K562 (cell line): ENCODE data around the gene TFDP1. TPM values are rescaled to one million over a fixed set of nuclear protein-coding genes. Genes with fewer than 3 reads are reported as not detected.

ENCODE experiments used
- ATAC-seq: fragments of 200-7000 bp; cut with Tn5 transposase; 3 replicates; pipeline ENCODE4 v1.9.1; 2020; ENCODE audit warnings: moderate library complexity
- BruUV-seq: library from RNA; stranded (reverse); fragments of 400-500 nt; replicated peaks from 2 replicates; lab custom pipeline; 2021; lab: Mats Ljungman, UMichigan
- CTCF ChIA-PET: fragments of 300-600 bp; formaldehyde crosslinking; extraction: SDS; loops from one replicate; lab custom pipeline; 2021; ENCODE audit warnings: low intra/inter-chr PET ratio; lab: Yijun Ruan, JAX
- POLR2A ChIA-PET: fragments of 300-600, 350-650 bp; sonication (Branson Sonifier 250); formaldehyde crosslinking; extraction: SDS; loops from one replicate; lab custom pipeline; 2021; ENCODE audit warnings: antibody characterized with exemption, inconsistent platforms; lab: Yijun Ruan, JAX
- DNase-seq, 4 experiments: peaks; one replicate each; pipeline versions ENCODE4 v3.0.0 to v3.0.0-alpha.2; 2011 to 2018; ENCODE audit warnings: low spot score in 3 of 4, mixed read lengths in 3 of 4; ENCODE audit errors: extremely low read depth in 1 of 4
- FAIRE-seq: peaks from 2 replicates; lab custom pipeline; 2011; peaks lifted over from hg19 to GRCh38; lab: Jason Lieb, UNC
- H2AFZ ChIP-seq: 2 replicates; pipeline ENCODE4 v1.6.0; 2011; ENCODE audit warnings: low read depth, low read length, control low read depth, inconsistent platforms
- H3K27ac ChIP-seq: fragments of 200-600 bp; 3 replicates; pipeline ENCODE4 v1.8.0; 2011; ENCODE audit warnings: low read depth, mild to moderate bottlenecking, control low read depth, inconsistent platforms, low read length, moderate library complexity, mixed read lengths; ENCODE audit errors: extremely low read depth
- H3K27me3 ChIP-seq, 2 experiments: fragments of 300-600 bp in 1 of 2; 2 replicates in 1 of 2; 3 replicates in 1 of 2; pipeline versions ENCODE4 v1.6.0 to v1.8.0; 2011; ENCODE audit warnings: inconsistent platforms in 2 of 2, low read length in 2 of 2, mild to moderate bottlenecking in 1 of 2, mixed read lengths in 1 of 2, moderate library complexity in 1 of 2; ENCODE audit not compliant: control insufficient read depth in 2 of 2, insufficient read depth in 2 of 2
- H3K36me3 ChIP-seq: fragments of 300-600 bp; 3 replicates; pipeline ENCODE4 v1.8.0; 2011; ENCODE audit warnings: mild to moderate bottlenecking, low read length, inconsistent platforms; ENCODE audit not compliant: control insufficient read depth, insufficient read depth
- H3K4me1 ChIP-seq, 2 experiments: fragments of 200-600 bp in 1 of 2; replicated peaks in 1 of 2; 2 replicates in 1 of 2; 3 replicates in 1 of 2; pipeline versions ENCODE4 v1.5.1 to v1.8.0; 2011; ENCODE audit warnings: inconsistent platforms in 2 of 2, low read length in 2 of 2, mild to moderate bottlenecking in 1 of 2, mixed read lengths in 1 of 2, moderate library complexity in 1 of 2; ENCODE audit not compliant: control insufficient read depth in 2 of 2, insufficient read depth in 2 of 2
- H3K4me2 ChIP-seq: 2 replicates; pipeline ENCODE4 v1.6.1; 2011; ENCODE audit warnings: low read length, control low read depth, inconsistent platforms, mixed read lengths; ENCODE audit not compliant: insufficient read depth
- H3K4me3 ChIP-seq: fragments of 200-600 bp; sonication (generic), shearing (Covaris generic); 2 replicates; pipeline ENCODE4 v1.5.1; 2016; ENCODE audit warnings: control low read depth, inconsistent platforms
- H3K79me2 ChIP-seq: fragments of 200-600 bp; 3 replicates; pipeline ENCODE4 v1.8.0; 2011; ENCODE audit warnings: low read length, inconsistent platforms; ENCODE audit not compliant: control insufficient read depth, insufficient read depth
- H3K9ac ChIP-seq, 2 experiments: 2 replicates each; pipeline versions ENCODE4 v1.6.0 to v1.6.1; 2011; ENCODE audit warnings: low read depth in 2 of 2, low read length in 2 of 2, control low read depth in 1 of 2, inconsistent platforms in 1 of 2, mild to moderate bottlenecking in 1 of 2, mixed read lengths in 1 of 2; ENCODE audit not compliant: insufficient read depth in 1 of 2
- H3K9me1 ChIP-seq: one replicate; pipeline ENCODE4 v1.6.0; 2011; ENCODE audit warnings: inconsistent platforms, mild to moderate bottlenecking, low read length, moderate library complexity; ENCODE audit not compliant: control insufficient read depth, insufficient read depth
- H3K9me3 ChIP-seq: replicated peaks from 2 replicates; pipeline ENCODE4 v1.5.1; 2011; ENCODE audit warnings: low read depth, low read length, inconsistent platforms; ENCODE audit not compliant: control insufficient read depth, insufficient read depth
- H4K20me1 ChIP-seq: replicated peaks from 2 replicates; pipeline ENCODE4 v1.6.1; 2011; ENCODE audit warnings: low read length, inconsistent platforms, mixed read lengths; ENCODE audit not compliant: control insufficient read depth, insufficient read depth
- COPS2 ChIP-seq: fragments of 450-650 bp; conservative IDR thresholded peaks from 2 replicates; pipeline ENCODE4 v1.6.1; 2016; ENCODE audit warnings: mild to moderate bottlenecking, moderate library complexity
- DDX20 ChIP-seq: fragments of 450-650 bp; IDR thresholded peaks from 2 replicates; pipeline ENCODE4 v1.6.1; 2016; ENCODE audit warnings: missing genetic modification characterization, low read depth, mild to moderate bottlenecking, missing compliant biosample characterization, moderate library complexity
- ESRRA ChIP-seq: fragments of 450-650 bp; IDR thresholded peaks from 2 replicates; pipeline ENCODE4 v1.6.1; 2014; ENCODE audit warnings: low read depth, mild to moderate bottlenecking, moderate library complexity, borderline replicate concordance
- GATA2 ChIP-seq: sonication (generic); formaldehyde crosslinking; IDR thresholded peaks from 2 replicates; pipeline ENCODE4 v1.4.0; 2020; ENCODE audit warnings: mild to moderate bottlenecking, missing genetic modification reagents
- GTF2F1 ChIP-seq: IDR thresholded peaks from 2 replicates; pipeline ENCODE4 v1.6.1; 2011; ENCODE audit warnings: low read depth, low read length, improper control_type of control experiment
- HSF4 ChIP-seq: fragments of 250-450 bp; sonication (Bioruptor Pico); IDR thresholded peaks from 2 replicates; pipeline ENCODE4 v2.1.2; 2022; ENCODE audit warnings: mild to moderate bottlenecking, moderate library complexity, borderline replicate concordance
- KAT8 ChIP-seq: fragments of 450-650 bp; IDR thresholded peaks from 2 replicates; pipeline ENCODE4 v1.6.1; 2016; ENCODE audit warnings: low read depth, mild to moderate bottlenecking
- PHTF2 ChIP-seq: fragments of 250-450 bp; sonication (Bioruptor Pico); IDR thresholded peaks from 2 replicates; pipeline ENCODE4 v1.5.0; 2021; ENCODE audit warnings: mild to moderate bottlenecking
- POLR2G ChIP-seq: fragments of 200-400 bp; formaldehyde crosslinking; IDR thresholded peaks from 2 replicates; pipeline ENCODE4 v1.6.1; 2017; ENCODE audit warnings: low read depth, mild to moderate bottlenecking, antibody characterized with exemption, low read length, moderate library complexity
- ZNF408 ChIP-seq: fragments of 250-450 bp; sonication (Bioruptor Pico); IDR thresholded peaks from 2 replicates; pipeline ENCODE4 v1.4.0; 2020; ENCODE audit warnings: low read depth, mild to moderate bottlenecking, moderate library complexity
- WGBS: fragments of 100-300 bp; shearing (Covaris generic); methylation state at CpG from one replicate; pipeline ENCODE4 v1.1.6; 2016; ENCODE audit warnings: low coverage, mixed read lengths; ENCODE audit not compliant: insufficient coverage; ENCODE audit errors: missing lambda C conversion rate; 5-methylcytosine and 5-hydroxymethylcytosine counted together
- in situ Hi-C: fragments of 300-500 bp; cut with MboI; formaldehyde crosslinking; loops from 4 replicates; pipeline ENCODE4 v1.15.0; 2018; ENCODE audit warnings: inconsistent platforms, mixed read lengths
- intact Hi-C: fragments of 100-400 bp; cut with micrococcal nuclease; formaldehyde crosslinking; loops from 2 replicates; pipeline ENCODE4 v1.14.2; 2022
- polyA plus RNA-seq, 8 experiments: library from polyadenylated mRNA; depleted of rRNA in 4 of 8; stranded (reverse) in 5 of 8; unstranded in 3 of 8; fragments of >200 nt; fragmentation: Nextera tagmentation in 2 of 8; fragmentation: Illumina TruSeq in 1 of 8; extraction: Ambion mirVana in 2 of 8; extraction: Trizol in 1 of 8; gene quantifications; 2 replicates each; pipeline versions ENCODE4 v1.2.1 to v1.2.3, GENCODE V29; 2011 to 2014; ENCODE audit warnings: inconsistent platforms in 1 of 8, missing spikeins in 1 of 8
- total RNA-seq, 7 experiments: library from RNA; depleted of rRNA in 6 of 7; stranded (reverse); fragments of >200 nt in 6 of 7; fragmentation: Illumina TruSeq in 2 of 7; extraction: Trizol in 2 of 7; gene quantifications; 2 replicates each; pipeline versions ENCODE4 v1.2.1 to v1.2.3, GENCODE V29; 2011 to 2021; ENCODE audit warnings: low replicate concordance in 1 of 7
- TF ChIP-seq, protein P1 (sequence below): fragments of 250-450 bp; sonication (Bioruptor Pico); IDR thresholded peaks from 2 replicates; pipeline ENCODE4 v1.4.0; 2020; ENCODE audit warnings: mild to moderate bottlenecking, moderate library complexity
- TF ChIP-seq, protein P2 (sequence below): sonication (generic); formaldehyde crosslinking; IDR thresholded peaks from 2 replicates; pipeline ENCODE4 v1.8.0; 2022; ENCODE audit warnings: mild to moderate bottlenecking, missing genetic modification reagents
- TF ChIP-seq, protein P3 (sequence below): fragments of 250-450 bp; sonication (Bioruptor Pico); IDR thresholded peaks from 2 replicates; pipeline ENCODE4 v1.5.0; 2021; ENCODE audit warnings: mild to moderate bottlenecking, moderate library complexity

The TFDP1 gene
- total and polyA plus RNA-seq, 9 of the 15 experiments (the other 6 are each of a cell fraction or from before 2014, with no cell fraction given) = 33.8 to 145 (median 69.1) TPM

DNA sequence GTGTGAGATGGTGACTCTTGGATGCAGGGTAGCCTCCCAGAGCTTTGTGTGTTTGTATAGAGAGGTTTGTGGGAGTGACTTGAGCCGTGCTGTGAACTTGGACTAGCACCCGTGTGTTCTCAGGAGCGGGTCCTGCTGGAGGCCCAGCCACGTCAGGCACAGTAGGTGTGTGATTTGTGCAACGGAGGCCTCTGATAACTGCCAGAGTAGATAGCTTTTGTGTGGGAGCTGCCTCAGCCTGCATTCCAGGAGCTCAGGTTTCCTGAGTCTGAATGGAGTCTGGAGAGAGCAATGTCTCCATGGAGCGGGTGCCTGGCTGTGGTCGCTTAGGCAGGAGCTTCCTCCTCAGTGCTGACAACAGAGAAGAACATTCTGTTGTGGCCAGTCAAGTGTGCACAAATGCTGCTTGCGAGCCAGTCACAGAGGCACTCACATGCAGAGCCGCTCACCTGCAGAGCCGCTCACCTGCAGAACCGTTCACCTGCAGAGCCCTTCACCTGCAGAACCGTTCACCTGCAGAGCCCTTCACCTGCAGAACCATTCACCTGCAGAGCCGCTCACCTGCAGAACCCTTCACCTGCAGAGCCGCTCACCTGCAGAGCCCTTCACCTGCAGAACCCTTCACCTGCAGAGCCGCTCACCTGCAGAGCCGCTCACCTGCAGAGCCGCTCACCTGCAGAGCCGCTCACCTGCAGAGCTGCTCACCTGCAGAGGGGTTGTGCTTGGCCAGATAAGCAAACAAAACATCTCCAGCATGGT lies 32.6 kb downstream of the TFDP1 start:
- FAIRE-seq (no peak), DNase-seq (no peak), ATAC-seq (no peak)
- BruUV-seq = no TSS peak
- H2AFZ ChIP-seq = no peak overlapping the region
- H3K27ac ChIP-seq = no peak overlapping the region
- H3K9ac ChIP-seq = no peak overlapping the region
- peaks cover 65% of the 10 kb centered on the region; the same call in 2 of the 3 replicates for H3K36me3 ChIP-seq
- intact Hi-C loops = no loop called here
- no peak overlapping the region for H3K4me2 ChIP-seq
- no peaks in the 10 kb centered on the region; the same call in none of the 2 replicates for H4K20me1 ChIP-seq
- no peaks in the 10 kb centered on the region for H3K27me3 ChIP-seq
- peaks cover 0 to 9% of the 10 kb centered on the region in 2 experiments; a peak in 2 of 5 replicates for H3K4me1 ChIP-seq
- ChIA-PET CTCF (no interaction called here), POLR2A (no interaction called here)
- no peaks in the 10 kb centered on the region for H3K9me1 ChIP-seq
- no peaks in the 10 kb centered on the region for H3K9me3 ChIP-seq
- 64% methylated on average over 11 of the region's 18 CpGs for WGBS
- H3K79me2 ChIP-seq = peaks cover 81% of the 10 kb centered on the region
- H3K4me3 ChIP-seq = no peak overlapping the region
- in situ Hi-C loops = no loop called here
- TF ChIP-seq, protein P1, sequence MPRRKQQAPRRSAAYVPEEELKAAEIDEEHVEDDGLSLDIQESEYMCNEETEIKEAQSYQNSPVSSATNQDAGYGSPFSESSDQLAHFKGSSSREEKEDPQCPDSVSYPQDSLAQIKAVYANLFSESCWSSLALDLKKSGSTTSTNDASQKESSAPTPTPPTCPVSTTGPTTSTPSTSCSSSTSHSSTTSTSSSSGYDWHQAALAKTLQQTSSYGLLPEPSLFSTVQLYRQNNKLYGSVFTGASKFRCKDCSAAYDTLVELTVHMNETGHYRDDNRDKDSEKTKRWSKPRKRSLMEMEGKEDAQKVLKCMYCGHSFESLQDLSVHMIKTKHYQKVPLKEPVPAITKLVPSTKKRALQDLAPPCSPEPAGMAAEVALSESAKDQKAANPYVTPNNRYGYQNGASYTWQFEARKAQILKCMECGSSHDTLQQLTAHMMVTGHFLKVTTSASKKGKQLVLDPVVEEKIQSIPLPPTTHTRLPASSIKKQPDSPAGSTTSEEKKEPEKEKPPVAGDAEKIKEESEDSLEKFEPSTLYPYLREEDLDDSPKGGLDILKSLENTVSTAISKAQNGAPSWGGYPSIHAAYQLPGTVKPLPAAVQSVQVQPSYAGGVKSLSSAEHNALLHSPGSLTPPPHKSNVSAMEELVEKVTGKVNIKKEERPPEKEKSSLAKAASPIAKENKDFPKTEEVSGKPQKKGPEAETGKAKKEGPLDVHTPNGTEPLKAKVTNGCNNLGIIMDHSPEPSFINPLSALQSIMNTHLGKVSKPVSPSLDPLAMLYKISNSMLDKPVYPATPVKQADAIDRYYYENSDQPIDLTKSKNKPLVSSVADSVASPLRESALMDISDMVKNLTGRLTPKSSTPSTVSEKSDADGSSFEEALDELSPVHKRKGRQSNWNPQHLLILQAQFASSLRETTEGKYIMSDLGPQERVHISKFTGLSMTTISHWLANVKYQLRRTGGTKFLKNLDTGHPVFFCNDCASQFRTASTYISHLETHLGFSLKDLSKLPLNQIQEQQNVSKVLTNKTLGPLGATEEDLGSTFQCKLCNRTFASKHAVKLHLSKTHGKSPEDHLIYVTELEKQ = no peak
- TF ChIP-seq HSF4 (no peak), DDX20 (tag) (no peak), GATA2 (CRISPR knock-in tag) (no peak), ZNF408 (CRISPR knock-in tag) (no peak), PHTF2 (no peak), GTF2F1 (no peak), ESRRA (no peak), POLR2G (no peak), COPS2 (no peak), KAT8 (no peak)
- TF ChIP-seq, protein P2, sequence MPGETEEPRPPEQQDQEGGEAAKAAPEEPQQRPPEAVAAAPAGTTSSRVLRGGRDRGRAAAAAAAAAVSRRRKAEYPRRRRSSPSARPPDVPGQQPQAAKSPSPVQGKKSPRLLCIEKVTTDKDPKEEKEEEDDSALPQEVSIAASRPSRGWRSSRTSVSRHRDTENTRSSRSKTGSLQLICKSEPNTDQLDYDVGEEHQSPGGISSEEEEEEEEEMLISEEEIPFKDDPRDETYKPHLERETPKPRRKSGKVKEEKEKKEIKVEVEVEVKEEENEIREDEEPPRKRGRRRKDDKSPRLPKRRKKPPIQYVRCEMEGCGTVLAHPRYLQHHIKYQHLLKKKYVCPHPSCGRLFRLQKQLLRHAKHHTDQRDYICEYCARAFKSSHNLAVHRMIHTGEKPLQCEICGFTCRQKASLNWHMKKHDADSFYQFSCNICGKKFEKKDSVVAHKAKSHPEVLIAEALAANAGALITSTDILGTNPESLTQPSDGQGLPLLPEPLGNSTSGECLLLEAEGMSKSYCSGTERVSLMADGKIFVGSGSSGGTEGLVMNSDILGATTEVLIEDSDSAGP (CRISPR knock-in tag) = no peak
- TF ChIP-seq, protein P3, sequence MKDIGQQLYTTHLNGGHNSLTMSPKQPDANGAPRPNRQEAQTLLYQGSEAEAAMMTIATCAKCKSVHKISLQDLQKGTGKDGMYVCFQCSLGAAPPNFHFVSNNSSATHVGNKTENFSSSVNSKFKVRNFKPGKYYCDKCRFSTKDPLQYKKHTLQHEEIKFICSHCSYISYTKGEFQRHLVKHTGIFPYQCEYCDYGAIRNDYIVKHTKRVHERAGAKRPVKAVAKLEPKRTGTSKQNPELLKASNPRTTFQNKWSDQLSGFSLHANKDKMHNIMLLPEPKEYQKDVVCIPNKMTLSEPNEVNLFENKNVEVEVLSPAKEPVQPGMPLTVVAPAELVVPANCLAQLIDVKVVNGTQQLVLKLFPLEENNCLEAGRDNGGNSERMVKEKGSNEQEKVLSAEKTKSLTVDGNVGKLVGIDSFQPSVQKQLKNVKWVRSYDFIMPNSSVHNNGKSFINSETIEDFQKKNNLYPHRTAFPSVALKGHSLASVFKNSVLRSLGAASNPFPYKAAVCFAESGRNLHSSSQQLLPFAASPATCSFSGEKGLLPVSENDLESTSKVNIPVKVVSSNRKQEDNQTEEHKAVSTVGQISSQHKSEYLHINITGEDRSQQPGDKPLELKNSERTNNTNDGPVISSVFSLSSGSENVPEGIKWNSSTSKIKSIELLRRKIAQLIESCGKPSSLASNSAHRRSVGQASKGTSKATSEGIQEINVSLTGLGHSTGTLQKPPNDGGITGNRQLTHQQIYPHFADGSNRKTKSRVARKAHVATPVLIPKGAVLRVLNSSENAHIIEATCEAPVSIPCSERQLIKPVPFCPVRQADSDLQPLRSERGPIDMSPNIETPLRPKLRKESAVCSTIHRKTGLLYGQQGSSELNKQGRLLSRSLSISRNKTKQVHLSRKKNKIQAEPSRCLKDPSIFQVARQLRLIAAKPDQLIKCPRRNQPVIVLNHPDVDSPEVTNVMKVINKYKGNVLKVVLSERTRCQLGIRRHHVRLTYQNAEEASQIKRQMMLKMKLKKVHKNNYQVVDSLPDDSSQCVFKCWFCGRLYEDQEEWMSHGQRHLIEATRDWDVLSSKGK (CRISPR knock-in tag) = no peak
